Neutrophil (primary cell): ENCODE measurements around the gene MYL10.

Experiments used
- H3K27ac ChIP-seq: fragments of 200-600 bp; sonication (generic); 2 replicates; pipeline ENCODE4 v1.5.1; 2016; ENCODE audit warnings: mild to moderate bottlenecking, moderate library complexity
- H3K27me3 ChIP-seq: fragments of 200-600 bp; sonication (generic); 2 replicates; pipeline ENCODE4 v1.6.0; 2016; ENCODE audit warnings: mild to moderate bottlenecking
- H3K36me3 ChIP-seq: fragments of 200-600 bp; sonication (generic); 2 replicates; pipeline ENCODE4 v1.5.1; 2017
- H3K4me1 ChIP-seq, 2 experiments: fragments of 200-600 bp in 1 of 2; sonication (generic) in 1 of 2; 1 replicate in 1 of 2; 2 replicates in 1 of 2; pipeline versions ENCODE4 v1.5.1 to v1.6.1; 2013 to 2016; ENCODE audit warnings: low read depth in 1 of 2, low read length in 1 of 2, mild to moderate bottlenecking in 1 of 2, moderate library complexity in 1 of 2; ENCODE audit not compliant: control insufficient read depth in 1 of 2, insufficient read depth in 1 of 2
- H3K4me3 ChIP-seq, 2 experiments: fragments of 200-600 bp in 1 of 2; sonication (generic) in 1 of 2; 1 replicate in 1 of 2; 2 replicates in 1 of 2; pipeline ENCODE4 v1.5.1; 2013 to 2016; ENCODE audit warnings: low read depth in 1 of 2, low read length in 1 of 2, mild to moderate bottlenecking in 1 of 2, moderate library complexity in 1 of 2
- H3K9me3 ChIP-seq: fragments of 200-600 bp; sonication (generic); 2 replicates; pipeline ENCODE4 v1.5.1; 2016
- CTCF ChIP-seq: fragments of 200-600 bp; sonication (generic); IDR thresholded peaks from 2 replicates; pipeline ENCODE4 v1.5.1; 2016; ENCODE audit warnings: antibody characterized with exemption

Gene MYL10

GRCh38 chr7:101599787-101600186, 29.3 kb downstream of the MYL10 start:
- no peaks in the 10 kb centered on the region for H3K9me3 ChIP-seq
- H3K36me3 ChIP-seq = no peaks in the 10 kb centered on the region
- H3K4me1 ChIP-seq = no peaks in the 10 kb centered on the region
- no peak for TF ChIP-seq CTCF
- H3K4me3 ChIP-seq = no peak overlapping the region
- H3K27ac ChIP-seq = no peak overlapping the region
- no peaks in the 10 kb centered on the region for H3K27me3 ChIP-seq

GRCh38 chr7:101598986-101599771, 29.9 kb downstream of the MYL10 start:
- H3K4me1 ChIP-seq = no peaks in the 10 kb centered on the region
- no peaks in the 10 kb centered on the region for H3K36me3 ChIP-seq
- no peak overlapping the region for H3K27ac ChIP-seq
- TF ChIP-seq CTCF = no peak
- no peaks in the 10 kb centered on the region for H3K27me3 ChIP-seq
- H3K4me3 ChIP-seq = no peak overlapping the region
- no peaks in the 10 kb centered on the region for H3K9me3 ChIP-seq

GRCh38 chr7:101598422-101598985, 30.6 kb downstream of the MYL10 start:
- no peak for TF ChIP-seq CTCF
- Histone ChIP-seq H3K27me3 (no peaks in the 10 kb centered on the region), H3K4me3 (no peak overlapping the region), H3K36me3 (no peaks in the 10 kb centered on the region), H3K4me1 (no peaks in the 10 kb centered on the region), H3K9me3 (no peaks in the 10 kb centered on the region), H3K27ac (no peak overlapping the region)

- Histone ChIP-seq H3K27me3 (no peaks in the 10 kb centered on the region), H3K4me1 (no peaks in the 10 kb centered on the region), H3K36me3 (no peaks in the 10 kb centered on the region), H3K4me3 (no peak overlapping the region), H3K9me3 (no peaks in the 10 kb centered on the region), H3K27ac (no peak overlapping the region)
- no peak for TF ChIP-seq CTCF
These were observed 31.2 kb downstream of the MYL10 start for GRCh38 chr7:101597941-101598340.

GRCh38 chr7:101596898-101597297, 32.2 kb downstream of the MYL10 start:
- H3K36me3 ChIP-seq = no peaks in the 10 kb centered on the region
- H3K27me3 ChIP-seq = no peaks in the 10 kb centered on the region
- no peak for TF ChIP-seq CTCF
- no peak overlapping the region for H3K4me3 ChIP-seq
- no peaks in the 10 kb centered on the region for H3K9me3 ChIP-seq
- H3K27ac ChIP-seq = no peak overlapping the region
- H3K4me1 ChIP-seq = no peaks in the 10 kb centered on the region
